HG02970 (cell line): Measurements from ENCODE around the gene CDC42BPA.
"Not testable (repeated sequence)": the region's sequence is repeated elsewhere in the genome, so short reads cannot be mapped to it uniquely, and the experiment has no call there.

Source experiments
- ATAC-seq: cut with Tn5 transposase; IDR thresholded peaks from one replicate; pipeline ENCODE4 v1.9.1; 2021; ENCODE audit warnings: mild to moderate bottlenecking, moderate library complexity, moderate number of reproducible peaks; ENCODE audit not compliant: unreplicated experiment, low FRiP score

Gene CDC42BPA

GRCh38 chr1:227311389-227312001 is 6.8 kb downstream of the CDC42BPA start:
- ATAC-seq = no peak

DNA sequence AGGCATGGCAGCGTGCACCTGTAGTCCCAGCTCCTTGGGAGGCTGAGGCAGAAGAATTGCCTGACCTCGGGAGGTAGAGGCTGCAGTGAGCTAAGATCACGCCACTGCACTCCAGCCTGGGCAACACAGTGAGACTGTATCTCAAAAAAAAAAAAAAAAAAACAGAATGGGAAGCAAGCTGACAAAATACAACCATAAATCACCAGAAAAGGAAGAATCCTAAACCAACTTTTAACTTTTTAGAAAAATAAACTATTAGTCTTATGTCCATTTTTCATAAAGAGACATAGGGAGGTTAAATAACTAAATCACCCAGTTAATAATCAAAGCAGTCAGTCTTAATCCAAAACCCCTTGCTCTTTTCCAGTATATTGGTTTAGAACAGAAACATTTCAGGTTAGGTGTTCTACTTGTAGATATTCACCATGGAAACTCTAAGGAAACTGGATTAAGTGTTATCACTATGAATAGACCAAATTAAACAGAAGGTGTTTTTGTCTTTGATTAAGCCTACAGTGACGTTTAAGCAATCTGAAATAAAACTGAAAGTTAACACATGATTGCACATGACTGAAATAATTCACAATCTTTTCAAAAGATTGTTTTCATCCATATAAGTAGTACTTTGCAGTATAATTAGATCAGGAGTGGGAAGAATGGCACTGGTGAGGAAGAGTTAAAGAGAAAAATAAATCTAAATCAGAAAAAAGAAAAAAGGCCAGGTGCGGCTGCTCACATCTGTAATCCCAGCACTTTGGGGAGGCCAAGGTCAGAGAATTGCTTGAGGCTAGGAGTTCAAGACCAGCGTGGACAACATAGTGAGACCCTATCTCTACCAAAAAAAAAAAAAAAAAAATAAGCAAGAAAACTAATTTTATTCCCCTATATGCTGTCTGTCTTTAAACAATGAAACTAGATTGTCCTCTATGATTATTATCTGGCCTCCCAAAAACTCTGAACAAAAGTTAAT is 9.6 kb downstream of the CDC42BPA start:
- ATAC-seq = no peak

GRCh38 chr1:227306689-227307088 is 11.6 kb downstream of the CDC42BPA start:
- no peak for ATAC-seq

DNA sequence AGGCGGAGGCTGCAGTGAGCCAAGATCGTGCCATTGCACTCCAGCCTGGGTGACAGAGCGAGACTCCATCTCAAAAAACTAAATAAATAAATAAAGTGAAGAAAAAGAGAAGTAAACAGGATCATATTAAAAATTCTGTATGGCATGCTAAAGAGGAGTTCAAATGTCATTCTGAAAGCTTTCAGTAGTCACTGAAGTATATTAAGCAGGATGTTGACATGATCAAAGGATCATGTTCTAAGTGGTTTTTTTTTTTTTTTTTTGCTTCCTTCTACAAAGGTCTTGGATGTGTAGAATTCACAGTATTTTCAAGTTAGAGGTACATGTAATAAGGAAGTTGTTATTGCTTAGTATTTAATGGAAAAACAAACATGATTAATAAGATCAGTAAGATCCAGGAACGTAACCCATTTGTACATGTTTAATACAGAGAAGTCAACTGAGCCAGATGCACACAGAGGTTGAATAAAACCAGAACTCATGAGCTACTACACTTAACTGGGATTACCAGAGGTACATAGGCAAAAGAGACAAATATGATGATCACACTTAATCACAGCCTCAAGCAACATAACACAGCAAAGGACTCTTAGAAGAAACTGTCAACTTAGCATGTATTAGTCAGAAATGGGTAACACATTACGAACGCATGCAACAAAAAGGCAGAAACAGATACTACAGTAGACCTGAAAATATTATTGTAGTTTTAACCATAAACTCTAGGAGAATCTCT is 12.2 kb downstream of the CDC42BPA start:
- no peak for ATAC-seq

DNA sequence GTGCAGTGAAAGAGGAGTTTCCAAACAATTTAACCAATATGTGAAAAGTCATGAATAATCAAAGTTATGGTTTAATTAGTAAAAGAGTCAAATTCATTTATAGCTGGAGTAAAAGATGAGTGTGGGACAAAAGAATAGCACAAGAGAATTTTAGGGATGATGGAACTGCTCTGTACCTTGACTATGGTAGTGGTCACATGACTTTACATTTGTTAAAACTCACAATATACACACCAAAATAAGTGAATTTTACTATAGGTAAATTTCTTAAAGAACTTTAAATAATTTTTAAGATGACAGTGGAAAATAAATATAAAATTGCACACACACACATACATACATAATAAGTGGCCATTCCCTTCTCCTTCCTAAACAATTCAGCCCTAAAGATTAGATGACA is 13.6 kb downstream of the CDC42BPA start:
- no peak for ATAC-seq

GRCh38 chr1:227303662-227304061 is 14.6 kb downstream of the CDC42BPA start:
- ATAC-seq = no peak

DNA sequence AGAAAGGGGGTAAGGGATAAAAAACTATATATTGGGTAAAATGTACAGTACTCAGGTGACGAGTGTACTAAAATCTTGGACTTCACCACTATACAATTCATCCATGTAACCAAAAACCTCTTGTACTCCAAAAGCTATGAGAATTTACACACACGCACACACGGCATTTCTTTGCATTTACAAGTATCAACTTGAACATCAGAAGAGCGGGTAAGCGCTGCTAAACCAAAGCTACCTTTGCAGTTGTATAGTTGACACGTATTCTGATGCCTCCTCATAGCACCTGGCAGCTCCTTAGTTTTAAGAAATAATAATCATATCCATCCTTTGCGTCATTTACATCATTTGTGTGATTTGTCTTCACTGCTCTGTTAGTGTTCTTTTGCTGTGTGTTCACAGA is 17.6 kb downstream of the CDC42BPA start:
- no peak for ATAC-seq

DNA sequence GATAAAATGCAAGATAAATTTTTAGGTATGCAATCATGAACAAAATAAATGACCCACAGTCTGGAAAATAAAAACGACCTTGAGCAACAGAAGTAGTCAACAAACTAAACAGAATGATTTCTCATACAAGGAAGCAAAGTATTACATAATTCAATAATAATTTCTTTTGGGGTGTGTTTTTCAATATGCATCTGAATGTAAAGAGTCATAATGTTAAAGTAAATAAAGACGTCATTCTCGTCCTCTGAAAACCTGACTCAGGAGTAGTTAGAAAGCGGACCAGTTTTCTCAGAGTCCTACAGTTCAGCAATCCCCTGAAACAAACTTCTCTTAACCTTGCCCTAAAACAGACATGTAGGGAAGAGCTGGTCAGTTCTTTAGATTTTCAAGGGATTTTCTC is 18.6 kb downstream of the CDC42BPA start:
- ATAC-seq = no peak

GRCh38 chr1:227299241-227299627 is 19.1 kb downstream of the CDC42BPA start:
- no peak for ATAC-seq

DNA sequence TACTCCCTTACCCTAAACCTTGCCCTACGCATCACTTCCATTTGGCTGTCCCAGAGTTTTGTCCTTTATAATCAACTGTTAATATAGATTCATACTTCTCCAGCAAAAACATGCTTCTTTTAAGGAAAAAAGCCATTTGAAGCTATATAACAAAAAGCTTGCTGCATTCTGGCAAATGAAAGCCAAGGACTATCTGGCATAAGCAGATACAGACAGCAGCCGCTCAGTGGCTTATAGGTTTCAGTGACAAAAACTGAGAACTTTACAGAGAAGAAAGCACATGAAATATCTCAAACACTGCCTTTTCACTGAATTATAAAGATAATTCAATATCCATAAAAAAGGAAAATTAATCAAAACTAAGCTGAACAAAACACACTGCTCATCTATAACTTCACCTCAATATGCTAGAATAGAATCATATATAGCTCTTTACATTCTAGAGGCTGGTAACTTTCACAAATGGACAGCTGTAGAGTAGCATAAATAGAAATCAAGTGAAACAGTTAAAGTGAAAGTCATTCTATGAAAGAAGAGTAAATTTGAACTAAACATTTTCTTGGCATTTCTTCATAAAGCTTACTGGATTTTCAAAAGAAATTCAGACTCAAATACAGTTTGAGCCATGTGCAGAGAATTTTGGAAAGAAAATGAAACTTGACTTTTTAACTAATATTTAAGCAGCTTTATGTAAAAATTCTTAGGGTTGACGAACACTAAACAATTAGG is 19.6 kb downstream of the CDC42BPA start:
- no peak for ATAC-seq

- no peak for ATAC-seq
Observed at GRCh38 chr1:227297073-227297793, 21.1 kb downstream of the CDC42BPA start.

DNA sequence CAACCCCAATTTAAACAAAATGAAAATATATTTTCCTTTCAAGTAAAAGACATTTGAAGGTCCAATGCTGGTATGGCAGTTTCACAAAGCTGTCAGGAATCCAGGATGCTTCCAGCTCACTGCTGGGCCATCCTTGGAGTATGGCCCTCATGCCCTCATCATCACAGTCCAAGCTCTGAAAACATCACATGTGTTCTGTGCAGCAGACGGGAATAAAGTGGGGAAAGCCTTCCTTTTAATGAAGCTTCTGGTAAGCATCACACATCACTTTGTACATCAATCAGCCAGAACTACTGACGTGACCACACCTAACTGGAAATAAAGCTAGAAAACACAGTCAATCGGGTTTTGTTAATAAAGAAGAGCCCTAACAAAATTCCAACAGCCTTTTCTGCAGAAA is 22.7 kb downstream of the CDC42BPA start:
- no peak for ATAC-seq

DNA sequence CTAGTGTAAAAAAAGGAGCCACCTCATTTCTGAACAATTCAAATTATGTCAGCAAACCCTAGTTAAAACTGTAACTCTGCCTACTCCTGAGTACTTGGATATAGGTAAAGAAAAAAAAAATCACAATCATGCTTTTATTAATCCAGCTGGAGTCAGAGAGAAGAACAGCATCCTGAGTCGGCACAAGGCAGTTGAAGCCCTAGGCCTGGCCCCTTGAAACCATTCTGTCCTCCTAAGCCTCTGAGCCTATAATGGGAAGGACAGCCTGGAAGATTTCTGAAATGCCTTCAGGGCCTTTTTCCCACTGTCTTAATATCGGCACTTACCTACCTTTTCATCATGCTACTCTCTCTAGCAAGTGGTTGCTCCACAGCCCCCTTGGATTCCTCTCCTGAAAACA is 32.5 kb downstream of the CDC42BPA start:
- no peak for ATAC-seq

- ATAC-seq = no peak
Observed at GRCh38 chr1:227281371-227281770, 36.9 kb downstream of the CDC42BPA start.

GRCh38 chr1:227280836-227281235 is 37.5 kb downstream of the CDC42BPA start:
- no peak for ATAC-seq

DNA sequence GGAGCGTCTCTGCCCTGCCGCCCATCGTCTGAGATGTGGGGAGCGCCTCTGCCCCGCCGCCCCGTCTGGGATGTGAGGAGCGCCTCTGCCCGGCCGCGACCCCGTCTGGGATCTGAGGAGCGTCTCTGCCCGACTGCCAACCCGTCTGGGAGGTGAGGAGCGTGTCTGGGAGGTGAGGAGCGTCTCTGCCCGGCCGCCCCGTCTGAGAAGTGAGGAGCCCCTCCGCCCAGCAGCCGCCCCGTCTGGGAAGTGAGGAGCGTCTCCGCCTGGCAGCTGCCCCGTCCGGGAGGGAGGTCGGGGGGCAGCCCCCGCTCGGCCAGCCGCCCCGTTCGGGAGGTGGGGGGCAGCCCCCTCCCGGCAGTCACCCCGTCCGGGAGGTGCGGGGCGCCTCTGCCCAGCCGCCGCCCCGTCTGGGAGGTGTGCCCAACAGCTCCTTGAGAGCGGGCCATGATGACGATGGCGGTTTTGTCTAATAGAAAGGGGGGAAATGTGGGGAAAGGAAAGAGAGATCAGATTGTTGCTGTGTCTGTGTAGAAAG is 42.1 kb downstream of the CDC42BPA start:
- ATAC-seq = not testable (repeated sequence)

- ATAC-seq = no peak
Observed at GRCh38 chr1:227273557-227273956, 44.7 kb downstream of the CDC42BPA start.

- ATAC-seq = no peak
Observed at GRCh38 chr1:227272428-227272827, 45.9 kb downstream of the CDC42BPA start.

DNA sequence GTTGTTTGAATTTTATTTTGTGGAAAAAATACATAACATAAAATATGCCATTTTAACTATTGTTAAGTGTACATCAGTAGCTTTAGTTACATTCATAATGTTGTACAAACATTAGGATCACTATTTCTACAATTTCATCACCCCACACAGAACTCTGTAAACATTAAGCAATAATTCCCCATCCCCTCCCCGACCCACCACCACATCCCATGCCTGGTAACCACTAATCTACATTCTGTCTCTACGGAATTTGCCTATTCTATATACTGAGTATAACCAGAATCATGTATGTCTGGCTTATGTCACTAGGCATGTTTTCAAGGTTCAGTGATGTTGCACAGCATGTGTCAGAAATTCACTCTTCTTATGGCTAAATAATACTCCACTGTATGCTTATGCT is 47.7 kb downstream of the CDC42BPA start:
- ATAC-seq = no peak

GRCh38 chr1:227268943-227269342 is 49.3 kb downstream of the CDC42BPA start:
- no peak for ATAC-seq
